Measurements from ENCODE around the gene APOBEC3F. TPM values are rescaled to one million over a fixed set of nuclear protein-coding genes. Genes with fewer than 3 reads are reported as not detected.
"Not testable (repeated sequence)": the region's sequence is repeated elsewhere in the genome, so short reads cannot be mapped to it uniquely, and the experiment has no call there.

Gene APOBEC3F
- total RNA-seq (ENCODE audit: unreplicated experiment) = 2.8 TPM
- long read RNA-seq = 0 reads

DNA sequence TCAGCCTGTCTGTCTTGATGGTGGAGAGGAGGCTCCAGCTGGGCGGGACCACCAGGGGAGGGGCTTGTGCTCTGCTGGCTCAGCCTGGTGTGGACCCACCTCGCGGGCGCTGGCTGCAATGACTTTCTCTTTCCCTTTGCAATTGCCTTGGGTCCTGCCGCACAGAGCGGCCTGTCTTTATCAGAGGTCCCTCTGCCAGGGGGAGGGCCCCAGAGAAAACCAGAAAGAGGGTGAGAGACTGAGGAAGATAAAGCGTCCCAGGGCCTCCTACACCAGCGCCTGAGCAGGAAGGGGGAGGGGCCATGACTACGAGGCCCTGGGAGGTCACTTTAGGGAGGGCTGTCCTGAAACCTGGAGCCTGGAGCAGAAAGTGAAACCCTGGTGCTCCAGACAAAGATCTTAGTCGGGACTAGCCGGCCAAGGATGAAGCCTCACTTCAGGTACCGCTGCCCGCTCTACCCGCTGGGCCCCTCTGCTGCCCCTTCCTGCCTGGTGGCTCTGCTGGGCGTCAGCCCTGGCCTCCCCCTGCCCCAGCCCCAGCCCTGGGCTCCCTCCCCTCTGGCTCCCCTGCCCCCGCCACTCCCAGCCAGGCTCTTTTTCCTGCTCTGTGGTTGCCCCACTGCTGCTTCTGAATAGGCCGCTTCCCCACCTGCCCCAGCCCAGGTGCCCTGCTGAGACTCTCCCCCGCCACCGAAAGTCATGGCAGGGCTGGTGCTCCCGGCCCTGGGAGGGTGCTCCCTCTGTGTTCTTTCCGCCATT, at the start of gene APOBEC3F:
APOBEC3F (plus strand) TSS at position 327 of the 759 bp plus-strand sequence; CDS start at position 424, 97 bp downstream.
- not testable (repeated sequence) for H3K27me3 Mint-ChIP-seq (ENCODE audit: unreplicated experiment); H3K36me3 Mint-ChIP-seq (ENCODE audit: unreplicated experiment); H3K4me1 Mint-ChIP-seq (ENCODE audit: low read depth, unreplicated experiment); H3K9me3 Mint-ChIP-seq (ENCODE audit: unreplicated experiment)
- Mint-ChIP-seq H3K4me3 (ENCODE audit: unreplicated experiment) (peak within 1 kb of the TSS; percentile 84), H3K27ac (ENCODE audit: unreplicated experiment) (peak within 1 kb of the TSS; percentile 69)
- DNase-seq = peak; percentile 75

DNA sequence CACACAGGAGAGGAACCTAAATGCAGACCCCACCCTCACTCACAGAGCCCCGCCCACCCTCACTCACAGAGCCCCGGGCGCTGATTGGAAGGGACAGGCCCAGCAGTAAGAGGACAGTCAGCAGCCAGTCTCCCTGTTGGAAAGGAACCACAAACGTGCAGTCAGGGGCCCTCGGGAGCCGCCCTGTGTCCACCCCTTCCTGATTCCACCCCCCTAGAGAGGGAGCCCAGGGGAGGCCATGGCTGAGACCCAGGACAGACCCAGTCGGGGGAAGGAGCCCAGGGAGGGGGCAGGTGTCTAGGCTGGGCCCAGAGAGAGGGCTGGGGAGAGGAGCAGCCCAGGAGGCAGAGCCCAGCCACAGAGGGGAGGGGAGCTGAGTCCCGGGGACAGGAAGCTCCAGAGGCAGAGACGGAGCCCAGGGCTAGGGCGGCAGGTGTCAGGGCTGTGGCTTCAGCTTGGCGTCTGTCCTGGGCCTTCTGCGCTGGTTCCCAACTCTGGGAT, 47.7 kb upstream of the APOBEC3F start:
- not testable (repeated sequence) for H3K27me3 Mint-ChIP-seq (ENCODE audit: unreplicated experiment); H3K9me3 Mint-ChIP-seq (ENCODE audit: unreplicated experiment); H3K4me1 Mint-ChIP-seq (ENCODE audit: low read depth, unreplicated experiment); H3K36me3 Mint-ChIP-seq (ENCODE audit: unreplicated experiment); H3K4me3 Mint-ChIP-seq (ENCODE audit: unreplicated experiment); H3K27ac Mint-ChIP-seq (ENCODE audit: unreplicated experiment)
- DNase-seq = peak; percentile 73

DNA sequence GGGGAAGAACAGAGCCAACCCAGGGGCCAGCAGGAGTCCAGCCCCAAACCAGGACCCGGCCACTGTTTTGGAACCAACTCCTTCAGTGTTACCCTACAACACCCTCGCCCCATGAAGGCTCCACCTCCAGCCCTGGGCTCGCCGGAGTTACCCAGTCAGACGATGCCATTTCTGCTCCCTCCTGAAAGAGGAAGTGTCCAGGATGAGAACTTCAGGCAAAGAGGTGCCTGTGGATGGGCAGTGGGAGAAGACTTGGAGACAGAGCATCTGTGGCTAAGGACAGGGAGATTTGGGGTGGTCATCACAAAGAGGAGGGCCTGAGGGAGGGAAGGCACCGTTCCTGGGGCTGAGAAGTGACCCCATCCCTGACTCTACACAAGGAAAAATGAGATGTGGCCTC, 44.6 kb upstream of the APOBEC3F start:
- no peak for DNase-seq
- H3K36me3 Mint-ChIP-seq (ENCODE audit: unreplicated experiment) = peaks cover 3% of the 10 kb centered on the region
- no peak overlapping the region for H3K4me3 Mint-ChIP-seq (ENCODE audit: unreplicated experiment)
- H3K27ac Mint-ChIP-seq (ENCODE audit: unreplicated experiment) = no peak overlapping the region
- peaks cover 3% of the 10 kb centered on the region for H3K4me1 Mint-ChIP-seq (ENCODE audit: low read depth, unreplicated experiment)
- TF ChIP-seq, protein P1, sequence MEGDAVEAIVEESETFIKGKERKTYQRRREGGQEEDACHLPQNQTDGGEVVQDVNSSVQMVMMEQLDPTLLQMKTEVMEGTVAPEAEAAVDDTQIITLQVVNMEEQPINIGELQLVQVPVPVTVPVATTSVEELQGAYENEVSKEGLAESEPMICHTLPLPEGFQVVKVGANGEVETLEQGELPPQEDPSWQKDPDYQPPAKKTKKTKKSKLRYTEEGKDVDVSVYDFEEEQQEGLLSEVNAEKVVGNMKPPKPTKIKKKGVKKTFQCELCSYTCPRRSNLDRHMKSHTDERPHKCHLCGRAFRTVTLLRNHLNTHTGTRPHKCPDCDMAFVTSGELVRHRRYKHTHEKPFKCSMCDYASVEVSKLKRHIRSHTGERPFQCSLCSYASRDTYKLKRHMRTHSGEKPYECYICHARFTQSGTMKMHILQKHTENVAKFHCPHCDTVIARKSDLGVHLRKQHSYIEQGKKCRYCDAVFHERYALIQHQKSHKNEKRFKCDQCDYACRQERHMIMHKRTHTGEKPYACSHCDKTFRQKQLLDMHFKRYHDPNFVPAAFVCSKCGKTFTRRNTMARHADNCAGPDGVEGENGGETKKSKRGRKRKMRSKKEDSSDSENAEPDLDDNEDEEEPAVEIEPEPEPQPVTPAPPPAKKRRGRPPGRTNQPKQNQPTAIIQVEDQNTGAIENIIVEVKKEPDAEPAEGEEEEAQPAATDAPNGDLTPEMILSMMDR (IDR thresholded peaks at IDR 0.05; ENCODE audit: partially characterized antibody, unreplicated experiment) = no peak
- peaks cover 5% of the 10 kb centered on the region for H3K27me3 Mint-ChIP-seq (ENCODE audit: unreplicated experiment)
- peaks cover 4% of the 10 kb centered on the region for H3K9me3 Mint-ChIP-seq (ENCODE audit: unreplicated experiment)

DNA sequence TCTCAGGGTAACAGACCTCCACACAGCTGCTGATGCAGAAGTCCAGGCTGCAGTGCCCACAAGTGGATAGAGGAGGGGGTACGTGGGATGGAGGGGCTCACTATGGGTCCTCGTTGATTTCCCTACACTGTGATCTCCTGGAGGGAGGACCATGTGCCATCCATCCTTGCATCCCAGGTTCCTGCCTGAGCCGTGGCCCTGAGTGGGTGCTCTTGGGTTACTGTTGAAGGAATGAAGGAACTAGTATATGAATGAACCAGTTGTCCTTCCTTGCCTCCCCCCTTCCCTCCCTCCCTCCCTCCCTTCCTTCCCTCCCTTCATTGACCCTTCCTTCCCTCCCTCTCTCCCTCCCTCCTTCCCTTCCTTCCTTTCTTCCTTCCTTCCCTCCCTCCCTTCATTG, 43.1 kb upstream of the APOBEC3F start:
- no peak overlapping the region for H3K4me3 Mint-ChIP-seq (ENCODE audit: unreplicated experiment)
- H3K9me3 Mint-ChIP-seq (ENCODE audit: unreplicated experiment) = peaks cover 4% of the 10 kb centered on the region
- H3K36me3 Mint-ChIP-seq (ENCODE audit: unreplicated experiment) = peaks cover 3% of the 10 kb centered on the region
- TF ChIP-seq, protein P1 (IDR thresholded peaks at IDR 0.05; ENCODE audit: partially characterized antibody, unreplicated experiment) = no peak
- no peak overlapping the region for H3K27ac Mint-ChIP-seq (ENCODE audit: unreplicated experiment)
- H3K4me1 Mint-ChIP-seq (ENCODE audit: low read depth, unreplicated experiment) = peaks cover 3% of the 10 kb centered on the region
- peaks cover 5% of the 10 kb centered on the region for H3K27me3 Mint-ChIP-seq (ENCODE audit: unreplicated experiment)
- no peak for DNase-seq

DNA sequence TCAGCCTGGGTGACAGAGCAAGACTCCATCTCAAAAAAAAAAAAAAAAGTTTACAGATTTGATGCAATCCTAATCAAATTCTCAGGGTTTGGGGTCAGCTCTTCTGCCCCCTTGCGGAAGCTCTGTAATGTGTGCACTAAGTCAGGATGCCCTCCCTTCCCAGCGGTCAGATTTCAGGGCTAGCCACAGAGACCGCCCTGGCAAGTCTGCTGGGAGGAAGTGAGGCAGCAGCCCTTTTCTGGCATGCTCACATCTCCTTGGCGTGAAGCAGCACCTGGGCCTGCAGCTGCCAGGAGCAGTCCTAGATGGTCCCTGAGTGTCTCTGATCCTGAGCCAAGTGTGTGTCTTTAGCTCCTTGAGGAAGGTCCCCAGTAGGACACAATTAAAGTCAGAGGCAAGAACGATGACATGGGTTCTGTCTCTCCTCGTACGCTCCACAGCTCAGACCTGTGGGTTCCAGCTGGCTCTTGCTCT, 37.5 kb upstream of the APOBEC3F start:
- no peaks in the 10 kb centered on the region for H3K4me1 Mint-ChIP-seq (ENCODE audit: low read depth, unreplicated experiment)
- H3K27ac Mint-ChIP-seq (ENCODE audit: unreplicated experiment) = no peak overlapping the region
- peaks cover 3% of the 10 kb centered on the region for H3K36me3 Mint-ChIP-seq (ENCODE audit: unreplicated experiment)
- peaks cover 2% of the 10 kb centered on the region for H3K27me3 Mint-ChIP-seq (ENCODE audit: unreplicated experiment)
- peaks cover 3% of the 10 kb centered on the region for H3K9me3 Mint-ChIP-seq (ENCODE audit: unreplicated experiment)
- peak; percentile 72 for DNase-seq
- TF ChIP-seq, protein P1 (IDR thresholded peaks at IDR 0.05; ENCODE audit: partially characterized antibody, unreplicated experiment) = peak; percentile 79
- H3K4me3 Mint-ChIP-seq (ENCODE audit: unreplicated experiment) = no peak overlapping the region

DNA sequence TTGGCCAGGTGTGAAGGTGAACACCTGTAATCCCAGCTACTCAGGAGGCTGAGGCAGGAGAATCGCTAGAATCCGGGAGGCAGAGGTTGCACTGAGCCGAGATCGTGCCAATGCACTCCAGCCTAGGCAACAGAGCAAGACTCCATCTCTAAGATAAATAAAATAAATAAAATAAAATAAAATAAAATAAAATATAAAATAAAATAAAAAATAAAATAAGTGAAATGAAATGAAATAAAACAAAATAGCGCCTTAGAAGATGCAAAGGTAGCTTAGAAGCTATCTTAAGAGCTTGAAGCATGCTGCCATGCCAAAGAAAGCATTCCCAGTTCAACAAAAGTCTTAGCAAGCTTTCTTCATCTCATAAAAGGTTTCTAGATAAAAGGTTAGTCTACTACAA, 33.5 kb upstream of the APOBEC3F start:
- no peak overlapping the region for H3K27ac Mint-ChIP-seq (ENCODE audit: unreplicated experiment)
- DNase-seq = no peak
- peaks cover 2% of the 10 kb centered on the region for H3K9me3 Mint-ChIP-seq (ENCODE audit: unreplicated experiment)
- no peak overlapping the region for H3K4me3 Mint-ChIP-seq (ENCODE audit: unreplicated experiment)
- H3K27me3 Mint-ChIP-seq (ENCODE audit: unreplicated experiment) = peaks cover 2% of the 10 kb centered on the region
- TF ChIP-seq, protein P1 (IDR thresholded peaks at IDR 0.05; ENCODE audit: partially characterized antibody, unreplicated experiment) = no peak
- no peaks in the 10 kb centered on the region for H3K4me1 Mint-ChIP-seq (ENCODE audit: low read depth, unreplicated experiment)
- H3K36me3 Mint-ChIP-seq (ENCODE audit: unreplicated experiment) = no peaks in the 10 kb centered on the region

DNA sequence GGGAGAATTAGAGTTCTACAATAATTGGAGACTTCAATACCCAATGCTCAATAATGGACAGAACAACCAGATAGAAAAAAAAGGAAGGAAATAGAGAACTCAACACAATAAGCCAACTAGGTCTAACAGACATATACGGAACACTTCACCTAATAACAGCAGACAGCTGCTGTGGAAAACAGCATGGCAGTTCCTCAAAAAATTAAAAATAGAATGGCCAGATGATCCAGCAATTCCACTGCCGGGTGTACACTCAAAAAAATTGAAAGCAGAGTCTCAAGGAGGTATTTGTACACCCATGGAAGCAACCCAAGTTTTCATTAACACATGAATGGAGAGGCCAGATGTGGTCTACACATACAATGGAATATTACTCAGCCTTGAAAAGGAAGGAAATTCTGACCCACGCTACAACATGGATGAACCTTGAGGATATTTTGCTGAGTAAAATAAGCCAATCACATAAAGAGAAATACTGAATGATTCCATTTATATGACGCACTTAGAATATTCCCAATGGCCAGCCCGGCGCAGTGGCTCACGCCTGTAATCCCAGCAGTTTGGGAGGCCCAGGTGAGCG, 32.3 kb upstream of the APOBEC3F start:
- not testable (repeated sequence) for H3K27ac Mint-ChIP-seq (ENCODE audit: unreplicated experiment); H3K36me3 Mint-ChIP-seq (ENCODE audit: unreplicated experiment); H3K4me1 Mint-ChIP-seq (ENCODE audit: low read depth, unreplicated experiment); H3K9me3 Mint-ChIP-seq (ENCODE audit: unreplicated experiment); H3K27me3 Mint-ChIP-seq (ENCODE audit: unreplicated experiment); H3K4me3 Mint-ChIP-seq (ENCODE audit: unreplicated experiment); DNase-seq
